Transverse colon (tissue), 4 donors: ENCODE results near the gene CPVL. TPM values are rescaled to one million over a fixed set of nuclear protein-coding genes. Genes with fewer than 3 reads are reported as not detected.
A peak's percentile ranks its signal among the peaks of the same experiment; 100 is the strongest.

Experiments
- DNase-seq: peaks from one replicate; pipeline ENCODE4 v3.0.0-alpha.2; 2019
- H3K27ac ChIP-seq, 4 donors: fragments of 200-600 bp; sonication (generic); 2 replicates each; pipeline ENCODE4 v1.5.1; 2016 to 2018; ENCODE audit warnings: inconsistent platforms in 4 of 4
- H3K27me3 ChIP-seq: fragments of 200-600 bp; sonication (generic); 2 replicates; pipeline ENCODE4 v1.5.1; 2017; ENCODE audit warnings: inconsistent platforms
- H3K36me3 ChIP-seq, 4 donors: fragments of 200-600 bp; sonication (generic); 2 replicates each; pipeline ENCODE4 v1.5.1; 2017 to 2019; ENCODE audit warnings: inconsistent platforms in 4 of 4
- H3K4me1 ChIP-seq, 4 donors: fragments of 200-600 bp; sonication (generic); 2 replicates each; pipeline ENCODE4 v1.5.1; 2017 to 2020; ENCODE audit warnings: inconsistent platforms in 4 of 4
- H3K4me3 ChIP-seq, 4 donors: fragments of 200-600 bp; sonication (generic); 1 replicate in 1 of 4; 2 replicates in 3 of 4; pipeline versions ENCODE4 v1.5.1 to v1.6.1; 2017 to 2019; ENCODE audit warnings: inconsistent platforms in 4 of 4
- H3K9me3 ChIP-seq, 2 donors: fragments of 200-600 bp; sonication (generic); 2 replicates each; pipeline ENCODE4 v1.5.1; 2017 to 2019; ENCODE audit warnings: inconsistent platforms in 2 of 2
- CTCF ChIP-seq, 5 experiments: fragments of 200-600 bp in 3 of 5; fragments of 450-650 bp in 2 of 5; sonication (generic) in 3 of 5; IDR thresholded peaks; 1 replicate in 2 of 5; 2 replicates in 3 of 5; pipeline ENCODE4 v1.5.1; 2016 to 2017; ENCODE audit warnings: antibody characterized with exemption in 5 of 5, inconsistent platforms in 3 of 5, mild to moderate bottlenecking in 2 of 5, moderate library complexity in 1 of 5
- EP300 ChIP-seq: sonication (generic); formaldehyde crosslinking; IDR thresholded peaks from one replicate; pipeline ENCODE4 v1.6.1; 2017; ENCODE audit warnings: antibody characterized with exemption, low read depth
- POLR2A ChIP-seq: fragments of 450-650 bp; IDR thresholded peaks from one replicate; pipeline ENCODE4 v1.6.1; 2016; ENCODE audit warnings: antibody characterized with exemption, mild to moderate bottlenecking, moderate library complexity
- POLR2AphosphoS5 ChIP-seq, 3 donors: sonication (generic); formaldehyde crosslinking; IDR thresholded peaks; one replicate each; pipeline ENCODE4 v1.6.1; 2016; ENCODE audit warnings: antibody characterized with exemption in 3 of 3
- WGBS, 2 donors: methylation state at CpG; one replicate each; pipeline ENCODE4 v1.1.5; 2018; ENCODE audit warnings: low coverage in 1 of 2; 5-methylcytosine and 5-hydroxymethylcytosine counted together
- in situ Hi-C, 4 donors: fragments of 200-750 bp; cut with MboI; loops; one replicate each; pipeline versions ENCODE4 v1.15.0 to v1.15.1; 2017; ENCODE audit warnings: low sequenced_read_pairs in 3 of 4, low pct_ligation_motif_present in 1 of 4, low pct_unique_long_range_greater_than_20kb in 1 of 4
- intact Hi-C: fragments of 100-400 bp; cut with DNase I; formaldehyde crosslinking; loops from one replicate; pipeline ENCODE4 v1.15.1; 2023; ENCODE audit warnings: low total_unique reads
- total RNA-seq, 4 donors: library from RNA; depleted of rRNA; stranded (reverse); fragments of >200 nt; gene quantifications; one replicate each; pipeline ENCODE4 v1.1.0, GENCODE V29; 2016

Gene CPVL
- total RNA-seq, 4 donors from 2014 or later, result 0.75 to 9.7 (median 4.8) TPM

GRCh38 chr7:28980451-28981160, 165.7 kb downstream of the CPVL start:
- in situ Hi-C loops, result no loop called here
- H3K27ac ChIP-seq, result peak overlapping the region; percentile 25 to 45 (median 28)
- intact Hi-C loops, result no loop called here

GRCh38 chr7:28979776-28980175, 166.6 kb downstream of the CPVL start:
- intact Hi-C loops (no loop called here), in situ Hi-C loops (no loop called here)
- no peak for TF ChIP-seq POLR2A
- no peak for TF ChIP-seq POLR2AphosphoS5 (IDR thresholded peaks at IDR 0.05)
- no peak for TF ChIP-seq CTCF (IDR thresholded peaks at IDR 0.05)
- TF ChIP-seq EP300, result no peak
- Histone ChIP-seq H3K36me3 (no peaks in the 10 kb centered on the region), H3K27ac (no peak overlapping the region), H3K4me1 (peaks cover 0 to 4% (median 3%) of the 10 kb centered on the region in 4 donors), H3K9me3 (no peaks in the 10 kb centered on the region), H3K4me3 (no peak overlapping the region), H3K27me3 (no peaks in the 10 kb centered on the region)
- WGBS, 2 donors, result 69 to 94% methylated on average over 2 to 3 of the region's 3 CpGs
- no peak for DNase-seq

More at GRCh38 chr7:28980451-28981160, 165.7 kb downstream of the CPVL start:
- WGBS, 2 donors, result 74 to 87% methylated on average over 3 to 8 of the region's 8 CpGs
- Histone ChIP-seq H3K4me3 (no peak overlapping the region), H3K4me1 (peaks cover 0 to 7% (median 5%) of the 10 kb centered on the region in 4 donors), H3K36me3 (no peaks in the 10 kb centered on the region), H3K9me3 (no peaks in the 10 kb centered on the region), H3K27me3 (no peaks in the 10 kb centered on the region)
- no peak for DNase-seq
- TF ChIP-seq POLR2AphosphoS5 (IDR thresholded peaks at IDR 0.05), result no peak
- TF ChIP-seq CTCF (IDR thresholded peaks at IDR 0.05), result no peak
- TF ChIP-seq EP300, result no peak
- no peak for TF ChIP-seq POLR2A

GRCh38 chr7:28977881-28978280, 168.5 kb downstream of the CPVL start:
- Histone ChIP-seq H3K9me3 (peaks cover 0 to 7% of the 10 kb centered on the region in 2 donors), H3K27me3 (no peaks in the 10 kb centered on the region), H3K4me3 (no peak overlapping the region), H3K4me1 (no peaks in the 10 kb centered on the region), H3K36me3 (no peaks in the 10 kb centered on the region), H3K27ac (no peak overlapping the region)
- DNase-seq, result no peak
- TF ChIP-seq POLR2AphosphoS5 (IDR thresholded peaks at IDR 0.05), result no peak
- TF ChIP-seq CTCF (IDR thresholded peaks at IDR 0.05), result no peak
- no peak for TF ChIP-seq POLR2A
- no peak for TF ChIP-seq EP300
- 91% methylated on average over 1 of the region's 1 CpG; no CpG with 5 or more reads in 1 of the 2 donors for WGBS, 2 donors
- intact Hi-C loops (no loop called here), in situ Hi-C loops (no loop called here)

- H3K4me1 ChIP-seq, result no peaks in the 10 kb centered on the region
- intact Hi-C loops (no loop called here), in situ Hi-C loops (no loop called here)
- TF ChIP-seq CTCF (IDR thresholded peaks at IDR 0.05) (no peak), EP300 (no peak), POLR2AphosphoS5 (IDR thresholded peaks at IDR 0.05) (no peak), POLR2A (no peak)
- H3K36me3 ChIP-seq, result no peaks in the 10 kb centered on the region
- WGBS, 2 donors, result 75 to 81% methylated on average over 1 to 3 of the region's 3 CpGs
- H3K27ac ChIP-seq, result no peak overlapping the region
- no peak for DNase-seq
- H3K27me3 ChIP-seq, result no peaks in the 10 kb centered on the region
- H3K9me3 ChIP-seq, result peaks cover 5 to 13% of the 10 kb centered on the region in 2 donors
- H3K4me3 ChIP-seq, result no peak overlapping the region
These were observed 170.3 kb downstream of the CPVL start for GRCh38 chr7:28976022-28976421.
